NCI-H345 treated with DMSO at 0.1 percent for 48 hours (cell line): ENCODE measurements around the gene MICA.
"Not testable (repeated sequence)": the region's sequence is repeated elsewhere in the genome, so short reads cannot be mapped to it uniquely, and the experiment has no call there.

ENCODE experiments used
- DNase-seq: peaks from one replicate; lab custom pipeline; 2025; ENCODE audit not compliant: unreplicated experiment; lab: John Stamatoyannopoulos, UW

Gene MICA

DNA sequence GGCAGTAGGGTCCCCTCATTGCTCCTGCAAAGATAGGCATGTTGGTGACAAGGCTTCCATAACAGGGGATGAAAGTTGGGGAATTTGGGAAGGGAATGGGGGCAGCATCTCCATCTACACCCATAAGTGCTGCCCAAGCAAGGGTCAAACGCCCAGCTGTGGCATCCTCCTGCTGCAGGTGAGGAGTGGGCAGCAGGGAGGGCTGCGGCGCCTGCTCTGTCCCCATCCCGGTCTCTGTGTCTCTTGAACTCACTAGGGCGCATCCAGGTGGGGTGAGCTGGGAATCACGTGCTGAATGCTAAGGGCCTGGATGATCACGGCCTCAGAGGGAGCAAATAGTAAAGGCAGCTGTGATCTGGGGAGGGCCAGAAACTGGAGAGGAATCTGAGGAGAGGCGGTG, 9.1 kb downstream of the MICA start:
- DNase-seq = no peak

GRCh38 chr6:31414148-31414770, 10.9 kb downstream of the MICA start:
- not testable (repeated sequence) for DNase-seq

DNA sequence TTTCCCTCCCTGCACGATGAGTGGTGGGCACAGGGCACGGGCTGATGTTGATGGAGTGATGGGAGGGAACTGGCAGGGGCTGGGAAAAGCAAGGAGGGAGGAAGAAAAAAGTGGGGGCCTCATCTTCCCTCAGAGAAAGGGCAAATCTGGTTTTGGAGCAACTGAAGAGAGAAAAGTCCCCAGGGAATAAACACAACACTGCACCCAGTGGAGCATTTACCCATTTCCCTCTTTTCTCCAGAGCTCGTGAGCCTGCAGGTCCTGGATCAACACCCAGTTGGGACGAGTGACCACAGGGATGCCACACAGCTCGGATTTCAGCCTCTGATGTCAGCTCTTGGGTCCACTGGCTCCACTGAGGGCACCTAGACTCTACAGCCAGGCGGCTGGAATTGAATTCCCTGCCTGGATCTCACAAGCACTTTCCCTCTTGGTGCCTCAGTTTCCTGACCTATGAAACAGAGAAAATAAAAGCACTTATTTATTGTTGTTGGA, 11.4 kb downstream of the MICA start:
- no peak for DNase-seq

DNA sequence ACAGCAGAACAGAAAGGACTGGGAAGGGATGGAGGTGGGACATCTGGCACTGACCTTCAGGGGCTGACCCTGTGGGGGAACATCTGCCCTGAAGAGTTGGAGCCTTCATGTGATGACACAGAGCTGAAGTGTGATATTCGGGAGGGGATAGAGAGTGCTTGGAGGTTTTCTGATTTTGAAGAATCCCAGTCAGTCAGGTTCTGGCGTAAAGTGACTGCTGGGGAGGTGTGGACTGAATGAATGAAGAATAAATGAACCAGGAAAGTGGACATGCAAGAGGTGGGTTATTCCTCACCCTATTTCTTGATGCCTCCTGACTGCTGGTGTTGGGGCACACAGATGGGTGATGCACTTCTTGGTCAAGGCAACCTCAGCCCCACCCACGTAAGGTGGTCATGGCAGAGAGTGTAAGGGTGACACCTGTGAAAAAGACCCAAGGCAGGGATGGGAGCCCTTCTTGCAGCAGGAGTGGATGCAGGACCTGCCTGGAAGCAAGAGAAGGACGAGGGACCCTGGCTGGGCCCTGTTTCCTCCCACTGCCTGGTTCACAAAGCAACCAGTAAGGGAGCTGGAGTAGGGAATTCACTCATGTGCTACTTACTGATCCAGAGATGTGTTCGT, 13.1 kb downstream of the MICA start:
- no peak for DNase-seq

GRCh38 chr6:31418251-31418650, 14.9 kb downstream of the MICA start:
- DNase-seq = no peak

- no peak for DNase-seq
These were observed 16.4 kb downstream of the MICA start for GRCh38 chr6:31419842-31420241.

DNA sequence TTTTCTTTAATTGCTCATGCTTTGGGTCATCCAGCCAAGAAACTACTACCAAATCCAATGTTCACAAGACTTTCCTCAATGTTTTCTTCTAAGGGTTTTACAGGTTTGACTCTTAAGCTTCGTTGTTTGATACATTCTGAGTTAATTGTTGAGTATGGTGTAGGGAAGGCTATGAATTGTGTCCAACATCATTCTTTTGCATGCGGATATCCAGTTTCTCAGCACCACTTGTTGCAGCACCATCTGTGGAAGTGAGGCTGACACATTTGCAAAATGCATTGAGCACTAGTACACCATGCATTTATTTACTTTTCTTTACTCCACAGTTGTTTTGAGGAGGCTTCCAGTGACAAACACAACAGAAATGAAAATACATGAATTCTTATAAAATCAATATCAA, 17.2 kb downstream of the MICA start:
- no peak for DNase-seq

DNA sequence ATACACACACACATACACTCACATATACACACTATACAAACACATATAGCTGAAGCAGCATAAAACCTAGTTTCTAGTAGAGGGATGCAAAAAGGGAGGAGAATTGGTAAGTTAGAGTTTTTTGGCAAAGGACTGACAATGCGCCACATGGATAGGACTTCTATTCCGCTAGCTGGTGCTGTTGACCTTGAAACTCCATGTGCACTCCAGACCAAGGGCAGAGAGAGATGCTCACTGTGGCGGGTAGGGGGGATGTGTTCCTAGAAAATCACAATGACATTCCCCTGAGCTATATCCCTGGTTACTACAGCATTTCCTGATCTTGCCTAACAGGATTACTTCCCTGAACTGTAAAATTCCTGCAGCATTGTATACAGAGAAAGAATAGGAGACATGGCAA, 19.2 kb downstream of the MICA start:
- DNase-seq = no peak

- DNase-seq = no peak
These were observed 20.2 kb downstream of the MICA start for GRCh38 chr6:31423550-31423949.

DNA sequence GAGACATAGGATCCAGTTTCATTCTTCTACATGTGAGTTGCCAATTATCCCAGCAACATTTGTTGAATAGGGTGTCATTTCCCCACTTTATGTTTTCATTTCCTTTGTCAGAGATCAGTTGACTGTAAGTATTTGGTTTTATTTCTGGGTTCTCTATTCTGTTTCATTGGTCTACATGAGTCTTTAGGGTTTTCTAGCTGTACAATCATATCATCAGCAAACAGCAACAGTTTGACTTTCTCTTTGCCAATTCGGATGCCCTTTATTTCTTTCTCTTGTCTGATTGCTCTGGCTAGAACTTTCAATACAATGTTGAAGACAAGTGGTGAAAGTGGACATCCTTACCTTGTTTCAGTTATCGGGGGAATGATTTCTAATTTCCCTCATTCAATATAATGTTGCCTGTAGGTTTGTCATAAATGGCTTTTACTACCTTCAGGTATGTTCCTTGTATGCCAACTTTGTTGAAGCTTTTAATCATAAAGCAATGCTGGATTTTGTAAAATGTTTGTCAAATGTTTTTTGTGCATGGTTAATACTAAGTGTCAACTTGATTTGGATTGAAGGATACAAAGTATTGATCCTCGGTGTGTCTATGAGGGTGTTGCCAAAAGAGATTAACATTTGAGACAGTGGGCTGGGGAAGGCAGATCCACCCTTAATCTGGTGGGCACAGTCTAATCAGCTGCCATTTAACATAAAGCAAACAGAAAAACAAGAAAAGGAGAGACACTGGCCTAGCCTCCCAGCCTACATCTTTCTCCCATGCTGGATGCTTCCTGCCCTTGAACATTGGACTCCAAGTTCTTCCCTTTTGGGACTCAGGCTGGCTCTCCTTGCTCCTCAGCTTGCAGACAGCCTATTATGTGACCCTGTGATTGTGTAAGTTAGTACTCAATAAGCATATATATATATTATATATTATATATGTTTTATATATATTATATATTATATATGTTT, 23.3 kb downstream of the MICA start:
- no peak for DNase-seq

DNA sequence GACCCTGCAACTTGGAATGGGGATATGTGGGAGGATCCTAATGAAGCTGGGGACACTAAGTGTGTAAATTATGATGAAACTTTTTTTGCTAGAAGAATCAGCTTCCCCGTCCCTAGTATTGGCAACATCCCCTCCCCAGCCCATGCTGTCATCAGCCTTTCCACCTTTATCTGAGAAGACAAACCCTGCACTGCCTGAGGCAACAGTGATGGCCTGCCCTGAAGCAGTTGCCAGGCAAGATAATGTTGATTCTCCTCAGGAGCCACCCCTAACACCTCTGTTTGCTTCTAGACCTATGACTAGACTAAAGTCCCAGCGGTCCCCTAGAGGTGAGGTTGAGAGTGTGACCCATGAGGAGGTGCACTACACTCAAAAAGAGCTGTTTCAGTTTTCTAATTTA, 27.1 kb downstream of the MICA start:
- DNase-seq = no peak

GRCh38 chr6:31435051-31435450, 31.7 kb downstream of the MICA start:
- not testable (repeated sequence) for DNase-seq

DNA sequence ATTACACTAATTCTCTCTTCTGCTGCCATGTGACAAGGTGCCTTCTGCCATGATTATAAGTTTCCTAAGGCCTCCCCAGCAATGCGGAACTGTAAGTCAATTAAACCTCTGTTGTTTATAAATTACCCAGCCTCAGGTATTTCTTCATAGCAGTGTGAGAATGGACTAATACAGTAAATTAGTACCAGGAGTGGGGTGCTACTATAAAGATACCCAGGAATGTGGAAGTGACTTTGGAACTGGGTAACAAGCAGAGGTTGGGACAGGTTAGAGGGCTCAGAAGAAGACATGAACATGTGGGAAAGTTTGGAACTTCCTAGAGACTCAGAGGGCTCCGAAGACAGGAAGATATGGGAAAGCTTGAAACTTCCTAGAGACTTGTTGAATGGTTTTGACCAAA, 34.8 kb downstream of the MICA start:
- DNase-seq = no peak

DNA sequence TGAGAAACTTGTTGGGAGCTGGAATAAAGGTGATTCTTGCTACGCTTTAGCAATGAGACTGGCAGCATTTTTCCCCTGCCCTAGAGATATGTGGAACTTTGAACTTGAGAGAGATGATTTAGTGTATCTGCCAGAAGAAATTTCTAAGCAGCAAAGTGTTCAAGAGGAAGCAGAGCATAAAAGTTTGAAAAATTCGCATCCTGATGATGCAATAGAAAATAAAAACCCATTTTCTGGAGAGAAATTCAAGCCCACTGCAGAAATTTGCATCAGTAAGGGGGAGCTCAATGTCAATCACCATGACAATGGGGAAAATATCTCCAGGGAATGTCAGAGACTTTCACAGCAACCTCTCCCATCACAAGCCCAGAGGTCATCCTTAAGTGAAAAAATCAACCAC, 35.3 kb downstream of the MICA start:
- DNase-seq = no peak

DNA sequence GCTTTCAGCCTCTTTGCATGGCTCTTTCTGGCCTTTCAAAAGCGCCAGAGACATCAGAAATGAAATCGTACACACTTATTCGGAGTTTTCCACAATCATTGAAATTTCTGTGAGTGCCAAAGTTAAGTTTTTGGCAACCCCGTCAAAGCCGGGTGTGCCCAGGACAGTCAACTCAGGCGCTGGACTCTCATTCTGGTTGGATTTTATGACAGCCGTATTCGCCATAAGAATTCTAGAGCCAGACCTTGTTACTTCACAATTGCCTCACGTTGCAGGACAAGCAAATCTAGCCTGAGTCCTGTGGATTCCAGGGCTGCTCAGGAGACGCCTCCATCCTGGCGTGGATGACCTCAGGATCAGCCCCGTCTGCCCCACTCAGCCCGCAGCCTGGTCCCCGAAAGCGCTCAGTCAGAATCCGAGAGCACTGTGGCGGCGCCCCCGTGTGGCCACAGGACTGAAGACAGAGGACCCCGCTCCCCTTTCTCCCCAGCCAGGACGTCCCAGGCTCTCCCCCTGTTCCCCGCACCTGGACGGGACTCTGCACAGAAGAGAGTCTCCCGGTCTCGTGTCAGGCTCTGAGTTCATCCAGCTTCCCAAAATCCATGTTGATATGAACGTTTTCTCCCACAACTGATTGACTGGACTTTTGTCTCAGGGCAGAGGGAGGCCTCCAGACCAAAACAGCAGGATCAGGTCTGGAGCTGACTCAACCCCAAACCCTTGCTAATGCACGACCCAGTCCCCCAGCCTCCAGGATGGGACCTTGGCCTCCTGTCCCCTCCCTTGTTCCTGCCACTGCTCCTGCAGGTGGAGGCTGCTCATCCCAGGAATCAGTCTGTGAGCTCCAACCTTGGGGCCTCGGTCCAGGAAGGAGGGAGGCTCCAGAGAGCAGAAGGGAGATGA, 38.2 kb downstream of the MICA start:
- DNase-seq = no peak

DNA sequence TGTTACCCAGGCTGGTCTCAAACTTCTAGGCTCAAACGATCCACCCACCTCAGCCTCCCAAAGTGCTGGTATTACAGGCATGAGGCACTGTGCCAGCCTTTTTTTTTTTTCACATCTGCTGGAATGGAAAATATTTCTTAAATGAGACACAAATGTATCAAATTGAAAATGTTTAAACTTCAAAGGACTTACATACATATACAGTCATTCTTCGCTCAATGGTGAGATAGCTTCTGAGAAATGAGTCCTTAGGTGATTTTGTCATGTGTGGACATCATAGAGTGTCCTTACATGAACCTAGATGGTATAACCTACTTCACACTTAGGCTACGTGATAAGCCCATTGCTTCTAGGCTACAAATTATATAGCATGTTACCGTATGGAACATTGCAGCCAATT, 43.1 kb downstream of the MICA start:
- no peak for DNase-seq

- DNase-seq = not testable (repeated sequence)
These were observed 43.8 kb downstream of the MICA start for GRCh38 chr6:31446999-31447789.

DNA sequence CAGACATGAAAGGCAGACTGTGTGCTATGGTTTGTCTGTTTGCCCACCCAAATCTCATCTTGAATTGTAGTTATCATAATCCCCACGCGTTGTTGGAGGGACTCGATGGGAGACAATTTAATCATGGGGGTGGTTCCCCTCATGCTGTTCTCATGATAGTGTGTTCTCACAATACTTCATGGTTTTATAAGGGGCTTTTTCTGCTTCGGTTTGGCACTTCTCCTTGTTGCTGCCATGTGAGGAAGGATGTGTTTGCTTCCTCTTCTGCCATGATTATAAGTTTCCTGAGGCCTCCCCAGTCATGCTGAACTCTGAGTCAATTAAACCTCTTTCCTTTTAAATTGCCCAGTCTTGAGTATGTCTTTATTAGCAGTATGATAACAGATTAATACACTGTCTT, 47.4 kb downstream of the MICA start:
- no peak for DNase-seq

GRCh38 chr6:31452859-31453258, 49.5 kb downstream of the MICA start:
- DNase-seq = no peak

DNA sequence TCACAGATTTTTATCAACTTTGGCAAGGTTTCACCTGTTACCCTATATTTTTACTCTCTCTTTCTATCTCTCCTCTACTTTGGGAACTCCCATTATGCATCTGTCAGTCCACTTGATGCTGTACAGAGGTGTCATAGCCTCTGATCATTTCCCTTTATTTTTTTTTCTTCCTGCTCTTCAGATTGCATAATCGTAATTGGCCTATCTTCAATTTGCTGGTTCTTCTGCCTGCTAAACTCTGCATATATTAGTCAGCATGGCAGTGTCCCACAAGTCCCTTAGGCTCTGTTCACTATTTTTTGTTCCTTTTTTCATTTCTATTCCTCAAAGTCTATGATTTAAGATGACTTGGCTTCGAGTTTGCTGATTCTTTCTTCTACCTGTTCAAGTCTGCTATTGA, 49.9 kb downstream of the MICA start:
- no peak for DNase-seq
